ENCODE results near the gene ORC5.

ORC5 gene

DNA sequence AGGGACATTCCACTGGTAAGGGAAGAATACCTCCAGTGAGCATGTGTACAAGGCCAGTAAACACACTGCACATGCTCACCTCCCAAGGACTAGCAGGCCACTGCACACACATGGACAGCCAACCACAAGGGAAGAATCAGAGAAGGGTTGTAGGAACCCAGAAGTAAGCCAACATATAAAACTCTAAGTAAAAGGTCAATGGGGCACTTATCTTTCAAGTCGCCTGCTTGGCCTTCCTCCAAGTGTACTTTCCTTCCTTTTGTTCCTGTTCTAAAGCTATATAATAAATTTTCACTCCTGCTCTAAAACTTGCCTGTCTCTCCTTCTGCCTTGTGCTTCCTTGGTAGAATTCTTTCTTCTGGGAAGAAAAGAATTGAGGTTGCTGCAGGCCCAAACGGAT is 33.0 kb downstream of the ORC5 start (continued):
- TF ChIP-seq ZNF449 (tag by site-specific recombination; IDR thresholded peaks at IDR 0.05) = no peak
- no peak for TF ChIP-seq ZNF292 (tag by site-specific recombination; IDR thresholded peaks at IDR 0.05; ENCODE audit: borderline replicate concordance, low read depth)
- TF ChIP-seq ZNF155 (tag by site-specific recombination; IDR thresholded peaks at IDR 0.05) = no peak

DNA sequence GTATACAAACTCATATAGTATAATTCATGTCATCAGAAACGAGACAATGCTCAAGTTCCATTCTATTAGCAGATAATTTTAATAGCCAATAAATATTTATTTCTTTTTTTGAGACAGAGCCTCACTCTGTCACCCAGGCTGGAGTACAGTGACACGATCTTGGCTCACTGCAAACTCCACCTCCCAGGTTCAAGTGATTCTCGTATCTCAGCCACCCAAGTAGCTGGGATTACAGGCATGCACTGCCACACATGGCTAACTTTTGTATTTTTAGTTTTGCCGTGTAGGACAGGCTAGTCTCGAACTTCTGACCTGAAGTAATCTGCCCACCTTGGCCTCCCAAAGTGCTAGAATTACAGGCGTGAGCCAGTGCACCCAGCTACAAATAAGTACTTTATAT is 45.7 kb downstream of the ORC5 start:
- POLR2A ChIA-PET = no interaction called here
- Histone ChIP-seq H3K4me1 (ENCODE audit: control insufficient read depth, insufficient read depth, low read length) (no peaks in the 10 kb centered on the region), H3K36me3 (ENCODE audit: control insufficient read depth in 2 of 2, insufficient read depth in 1 of 2, low read length in 2 of 2) (peaks cover 8 to 20% of the 10 kb centered on the region in 2 experiments; a peak in 2 of 3 replicates), H3K4me3 (ENCODE audit: low read depth, low read length) (no peak overlapping the region), H3K9me3 (ENCODE audit: control insufficient read depth, insufficient read depth, low read depth, low read length) (no peaks in the 10 kb centered on the region), H3K27ac (ENCODE audit: extremely low read depth, low read depth, low read length) (no peak overlapping the region)
- CTCF ChIA-PET = interaction anchor here (0.6 to 1.8 kb wide), 4 partner anchors 9 to 706 kb away, joined by 3 to 8 read pairs (median 3); no protein-coding TSS in a partner anchor
- TF ChIP-seq ZNF157 (tag by site-specific recombination; IDR thresholded peaks at IDR 0.05) = no peak
- TF ChIP-seq, protein P1, sequence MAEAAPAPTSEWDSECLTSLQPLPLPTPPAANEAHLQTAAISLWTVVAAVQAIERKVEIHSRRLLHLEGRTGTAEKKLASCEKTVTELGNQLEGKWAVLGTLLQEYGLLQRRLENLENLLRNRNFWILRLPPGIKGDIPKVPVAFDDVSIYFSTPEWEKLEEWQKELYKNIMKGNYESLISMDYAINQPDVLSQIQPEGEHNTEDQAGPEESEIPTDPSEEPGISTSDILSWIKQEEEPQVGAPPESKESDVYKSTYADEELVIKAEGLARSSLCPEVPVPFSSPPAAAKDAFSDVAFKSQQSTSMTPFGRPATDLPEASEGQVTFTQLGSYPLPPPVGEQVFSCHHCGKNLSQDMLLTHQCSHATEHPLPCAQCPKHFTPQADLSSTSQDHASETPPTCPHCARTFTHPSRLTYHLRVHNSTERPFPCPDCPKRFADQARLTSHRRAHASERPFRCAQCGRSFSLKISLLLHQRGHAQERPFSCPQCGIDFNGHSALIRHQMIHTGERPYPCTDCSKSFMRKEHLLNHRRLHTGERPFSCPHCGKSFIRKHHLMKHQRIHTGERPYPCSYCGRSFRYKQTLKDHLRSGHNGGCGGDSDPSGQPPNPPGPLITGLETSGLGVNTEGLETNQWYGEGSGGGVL (tag by site-specific recombination; IDR thresholded peaks at IDR 0.05) = no peak
- TF ChIP-seq ZSCAN30 (tag by site-specific recombination; IDR thresholded peaks at IDR 0.05) = no peak
- TF ChIP-seq ZNF701 (tag by site-specific recombination; IDR thresholded peaks at IDR 0.05) = no peak
- TF ChIP-seq ZNF629 (tag by site-specific recombination; IDR thresholded peaks at IDR 0.05) = no peak
- TF ChIP-seq ZNF121 (tag by site-specific recombination; IDR thresholded peaks at IDR 0.05) = no peak
- no peak for TF ChIP-seq TRIM28 (IDR thresholded peaks at IDR 0.05; ENCODE audit: borderline replicate concordance, low read length)
- no peak for TF ChIP-seq PRDM6 (tag by site-specific recombination; IDR thresholded peaks at IDR 0.05)
- TF ChIP-seq ZBTB6 (tag by site-specific recombination; IDR thresholded peaks at IDR 0.05) = no peak
- TF ChIP-seq MZF1 (tag by site-specific recombination; IDR thresholded peaks at IDR 0.05; ENCODE audit: borderline replicate concordance) = no peak
- no peak for TF ChIP-seq ZNF658 (tag by site-specific recombination; IDR thresholded peaks at IDR 0.05)
- TF ChIP-seq GFI1B (tag by site-specific recombination; IDR thresholded peaks at IDR 0.05) = no peak
- TF ChIP-seq ZSCAN23 (tag by site-specific recombination; IDR thresholded peaks at IDR 0.05) = no peak
- TF ChIP-seq ZNF473 (tag by site-specific recombination; IDR thresholded peaks at IDR 0.05) = no peak

DNA sequence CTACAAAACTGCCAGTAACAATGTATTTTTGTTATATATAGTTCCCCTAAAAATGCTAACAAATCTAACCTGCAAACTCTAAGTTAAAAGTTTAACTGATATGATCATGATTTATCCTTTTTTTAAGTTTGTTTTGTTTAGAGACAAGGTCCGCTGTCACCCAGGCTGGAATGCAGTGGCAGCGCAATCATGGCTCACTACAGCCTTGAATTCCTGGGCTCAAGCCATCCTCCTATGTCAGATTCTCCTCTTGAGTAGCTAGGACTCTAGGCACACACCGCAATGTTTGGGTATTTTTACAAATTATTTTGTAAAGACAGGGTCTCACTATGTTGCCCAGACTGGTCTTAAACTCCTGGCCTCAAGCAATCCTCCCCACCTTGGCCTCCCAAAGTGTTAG is 46.6 kb downstream of the ORC5 start:
- no peak overlapping the region for H3K27ac ChIP-seq (ENCODE audit: extremely low read depth, low read depth, low read length)
- no peak overlapping the region for H3K4me3 ChIP-seq (ENCODE audit: low read depth, low read length)
- peaks cover 8 to 15% of the 10 kb centered on the region in 2 experiments; a peak in 2 of 3 replicates for H3K36me3 ChIP-seq (ENCODE audit: control insufficient read depth in 2 of 2, insufficient read depth in 1 of 2, low read length in 2 of 2)
- CTCF ChIA-PET = interaction anchor here (0.6 to 1.8 kb wide), 6 partner anchors 10 to 706 kb away, joined by 3 to 8 read pairs (median 3); no protein-coding TSS in a partner anchor
- POLR2A ChIA-PET = no interaction called here
- no peaks in the 10 kb centered on the region for H3K4me1 ChIP-seq (ENCODE audit: control insufficient read depth, insufficient read depth, low read length)
- H3K9me3 ChIP-seq (ENCODE audit: control insufficient read depth, insufficient read depth, low read depth, low read length) = no peaks in the 10 kb centered on the region
- TF ChIP-seq PBX3 (CRISPR knock-in tag; IDR thresholded peaks at IDR 0.05) (no peak), ZNF843 (tag by site-specific recombination; IDR thresholded peaks at IDR 0.05) (no peak), ZNF184 (tag by site-specific recombination; IDR thresholded peaks at IDR 0.05) (no peak), ZNF2 (tag by site-specific recombination; IDR thresholded peaks at IDR 0.05) (no peak)
- TF ChIP-seq, protein P1 (tag by site-specific recombination; IDR thresholded peaks at IDR 0.05) = no peak

All from HEK293 (cell line).